Lung (tissue), 12 donors: Measurements from ENCODE around the gene PSAPL1. TPM values are rescaled to one million over a fixed set of nuclear protein-coding genes. Genes with fewer than 3 reads are reported as not detected.

ENCODE experiments used
- ATAC-seq: fragments of 200-7000 bp; cut with Tn5 transposase; one replicate; pipeline ENCODE4 v1.9.1; 2020; ENCODE audit warnings: moderate number of reproducible peaks; ENCODE audit not compliant: insufficient read depth, low FRiP score
- DNase-seq, 3 donors: peaks; one replicate each; pipeline ENCODE4 v3.0.0-alpha.2; 2013 to 2017
- H3K27ac ChIP-seq, 2 donors: one replicate each; pipeline ENCODE4 v1.5.1; 2013; ENCODE audit warnings: mild to moderate bottlenecking in 2 of 2, moderate library complexity in 2 of 2, control low read depth in 1 of 2, inconsistent platforms in 1 of 2, low read depth in 1 of 2, low read length in 1 of 2
- H3K27me3 ChIP-seq, 3 donors: one replicate each; pipeline ENCODE4 v1.5.1; 2013; ENCODE audit warnings: low read length in 2 of 3; ENCODE audit not compliant: control insufficient read depth in 3 of 3, insufficient read depth in 3 of 3
- H3K36me3 ChIP-seq, 4 donors: one replicate each; pipeline ENCODE4 v1.5.1; 2013; ENCODE audit warnings: low read length in 4 of 4, mild to moderate bottlenecking in 1 of 4, moderate library complexity in 1 of 4; ENCODE audit not compliant: control insufficient read depth in 4 of 4, insufficient read depth in 4 of 4
- H3K4me1 ChIP-seq, 5 donors: one replicate each; pipeline ENCODE4 v1.5.1; 2013; ENCODE audit warnings: low read length in 5 of 5, mild to moderate bottlenecking in 2 of 5, moderate library complexity in 1 of 5; ENCODE audit not compliant: control insufficient read depth in 5 of 5, insufficient read depth in 5 of 5
- H3K4me3 ChIP-seq: one replicate; pipeline ENCODE4 v1.5.1; 2013; ENCODE audit warnings: mild to moderate bottlenecking, control low read depth, moderate library complexity
- H3K9ac ChIP-seq, 2 donors: one replicate each; pipeline ENCODE4 v1.5.1; 2013; ENCODE audit warnings: low read length in 2 of 2, control low read depth in 1 of 2; ENCODE audit not compliant: insufficient read depth in 1 of 2
- H3K9me3 ChIP-seq, 4 donors: one replicate each; pipeline ENCODE4 v1.5.1; 2013; ENCODE audit warnings: low read length in 3 of 4, mild to moderate bottlenecking in 1 of 4, moderate library complexity in 1 of 4; ENCODE audit not compliant: control insufficient read depth in 4 of 4, insufficient read depth in 3 of 4
- CTCF ChIP-seq: IDR thresholded peaks from 2 replicates; pipeline ENCODE4 v1.5.1; 2012; ENCODE audit warnings: mild to moderate bottlenecking; ENCODE audit errors: control extremely low read depth, extremely low read depth
- WGBS, 2 donors: extraction: QIAGEN DNeasy Blood & Tissue Kit; methylation state at CpG; one replicate each; pipeline ENCODE4 v1.1.7; 2013; 5-methylcytosine and 5-hydroxymethylcytosine counted together
- polyA plus RNA-seq, 2 donors: library from polyadenylated mRNA; stranded (reverse); fragments of 200-250 nt; gene quantifications; one replicate each; pipeline ENCODE4 v1.2.1, GENCODE V29; 2013
- total RNA-seq, 2 donors: library from RNA; depleted of rRNA in 1 of 2; stranded (reverse); fragments of >200 nt in 1 of 2; gene quantifications; one replicate each; pipeline ENCODE4 v1.2.1, GENCODE V29; 2014 to 2021
- donor health status: control.
- donor health status: control.
- donor health status: Bipolar disorder and iron deficiency.
- donor health status: healthy.
- donor health status: DM: yes; HTN: yes; CAD: no.

The PSAPL1 gene
- total and polyA plus RNA-seq, 4 donors = 0.06 to 0.55 (median 0.24) TPM; not detected in 1

GRCh38 chr4:7431696-7432530 lies 2.8 kb downstream of the PSAPL1 start:
- ATAC-seq (no peak), DNase-seq (no peak)
- no peak overlapping the region for H3K4me3 ChIP-seq
- TF ChIP-seq CTCF = no peak
- WGBS, 2 donors = 83 to 91% methylated on average over 27 of the region's 27 CpGs
- no peak overlapping the region for H3K27ac ChIP-seq
- H3K9me3 ChIP-seq = no peaks in the 10 kb centered on the region
- H3K27me3 ChIP-seq = no peaks in the 10 kb centered on the region
- peaks cover 0 to 7% (median 6%) of the 10 kb centered on the region in 5 donors for H3K4me1 ChIP-seq
- no peaks in the 10 kb centered on the region for H3K36me3 ChIP-seq
- no peak overlapping the region for H3K9ac ChIP-seq

GRCh38 chr4:7430965-7431695 lies 3.6 kb downstream of the PSAPL1 start:
- Histone ChIP-seq H3K9me3 (no peaks in the 10 kb centered on the region), H3K36me3 (no peaks in the 10 kb centered on the region), H3K27me3 (no peaks in the 10 kb centered on the region), H3K4me3 (no peak overlapping the region), H3K4me1 (peaks cover 0 to 7% (median 6%) of the 10 kb centered on the region in 5 donors), H3K27ac (peak overlapping the region in 1 of 2 donors; percentile 9), H3K9ac (no peak overlapping the region)
- TF ChIP-seq CTCF = no peak
- ATAC-seq (no peak), DNase-seq (no peak)
- 77 to 84% methylated on average over 17 of the region's 17 CpGs for WGBS, 2 donors

GRCh38 chr4:7430368-7430964 lies 4.3 kb downstream of the PSAPL1 start:
- no peak for ATAC-seq
- DNase-seq = peak in 1 of 3 donors; percentile 39
- 52 to 55% methylated on average over 16 of the region's 16 CpGs for WGBS, 2 donors
- Histone ChIP-seq H3K27ac (peak overlapping the region in 1 of 2 donors; percentile 9), H3K36me3 (no peaks in the 10 kb centered on the region), H3K4me3 (no peak overlapping the region), H3K27me3 (no peaks in the 10 kb centered on the region), H3K9me3 (no peaks in the 10 kb centered on the region), H3K4me1 (peaks cover 0 to 6% (median 2%) of the 10 kb centered on the region in 5 donors), H3K9ac (no peak overlapping the region)
- TF ChIP-seq CTCF = no peak
